Stimulated activated CD8-positive, alpha-beta memory T cell treated with anti-CD3 and anti-CD28 coated beads, Interleukin-7, amount 100 ng/mL, for 24 hours (primary cell): ENCODE measurements around the gene GABRR3.

Experiments used
- DNase-seq: peaks from one replicate; pipeline ENCODE4 v3.0.0-alpha.2; 2020; ENCODE audit warnings: low read depth

GABRR3 gene

GRCh38 chr3:97954228-97954827, 80.8 kb downstream of the GABRR3 start:
- no peak for DNase-seq

- no peak for DNase-seq
Observed at GRCh38 chr3:97952872-97953271, 82.2 kb downstream of the GABRR3 start.

GRCh38 chr3:97952280-97952679, 82.8 kb downstream of the GABRR3 start:
- DNase-seq = no peak

- DNase-seq = no peak
Observed at GRCh38 chr3:97950360-97950759, 84.8 kb downstream of the GABRR3 start.

- DNase-seq = no peak
Observed at GRCh38 chr3:97949743-97950142, 85.4 kb downstream of the GABRR3 start.

- DNase-seq = no peak
Observed at GRCh38 chr3:97949110-97949485, 86.0 kb downstream of the GABRR3 start.

GRCh38 chr3:97948351-97949109, 86.6 kb downstream of the GABRR3 start:
- no peak for DNase-seq

- DNase-seq = no peak
Observed at GRCh38 chr3:97942801-97943546, 92.1 kb downstream of the GABRR3 start.

GRCh38 chr3:97940034-97940433, 95.1 kb downstream of the GABRR3 start:
- DNase-seq = no peak

- DNase-seq = no peak
Observed at GRCh38 chr3:97939401-97939800, 95.7 kb downstream of the GABRR3 start.

GRCh38 chr3:97938444-97938843, 96.7 kb downstream of the GABRR3 start:
- no peak for DNase-seq

- no peak for DNase-seq
Observed at GRCh38 chr3:97937205-97937604, 97.9 kb downstream of the GABRR3 start.

- no peak for DNase-seq
Observed at GRCh38 chr3:97935842-97936241, 99.3 kb downstream of the GABRR3 start.
